CD14-positive monocyte (primary cell): ENCODE data around the gene SPATA19. TPM values are rescaled to one million over a fixed set of nuclear protein-coding genes. Genes with fewer than 3 reads are reported as not detected.

Experiments used
- DNase-seq, 3 donors: peaks; one replicate each; pipeline ENCODE4 v3.0.0-alpha.2; 2011 to 2022
- H2AFZ ChIP-seq: 2 replicates; pipeline ENCODE4 v1.6.0; 2012; ENCODE audit warnings: mild to moderate bottlenecking, low read depth, low read length, inconsistent platforms; ENCODE audit not compliant: insufficient read depth, poor library complexity, severe bottlenecking
- H3K27ac ChIP-seq, 2 donors: 1 replicate in 1 of 2; 2 replicates in 1 of 2; pipeline ENCODE4 v1.5.1; 2012 to 2013; ENCODE audit warnings: low read length in 2 of 2, control low read depth in 1 of 2, inconsistent platforms in 1 of 2, low read depth in 1 of 2, mild to moderate bottlenecking in 1 of 2
- H3K27me3 ChIP-seq, 2 donors: one replicate each; pipeline versions ENCODE4 v1.6.0 to v1.6.1; 2011 to 2013; ENCODE audit warnings: low read length in 2 of 2; ENCODE audit not compliant: control insufficient read depth in 2 of 2, insufficient read depth in 2 of 2
- H3K36me3 ChIP-seq, 2 donors: replicated peaks in 1 of 2; 1 replicate in 1 of 2; 2 replicates in 1 of 2; pipeline versions ENCODE4 v1.5.1 to v1.6.1; 2012 to 2013; ENCODE audit warnings: low read length in 2 of 2, control low read depth in 1 of 2, inconsistent platforms in 1 of 2, mild to moderate bottlenecking in 1 of 2; ENCODE audit not compliant: insufficient read depth in 2 of 2, control insufficient read depth in 1 of 2
- H3K4me1 ChIP-seq, 2 donors: 1 replicate in 1 of 2; 2 replicates in 1 of 2; pipeline versions ENCODE4 v1.5.1 to v1.6.1; 2012 to 2013; ENCODE audit warnings: low read length in 2 of 2, control low read depth in 1 of 2, inconsistent platforms in 1 of 2, mild to moderate bottlenecking in 1 of 2, moderate library complexity in 1 of 2; ENCODE audit not compliant: insufficient read depth in 2 of 2, control insufficient read depth in 1 of 2
- H3K4me2 ChIP-seq: replicated peaks from 2 replicates; pipeline ENCODE3; 2012; ENCODE audit warnings: low read length, moderate library complexity, mild to moderate bottlenecking; ENCODE audit not compliant: poor library complexity, severe bottlenecking; ENCODE audit errors: extremely low read depth
- H3K4me3 ChIP-seq, 3 experiments: fragments of 200-600 bp in 1 of 3; sonication (generic) in 1 of 3; replicated peaks in 1 of 3; 1 replicate in 2 of 3; 2 replicates in 1 of 3; pipeline ENCODE4 v1.5.1; 2011 to 2013; ENCODE audit warnings: low read length in 3 of 3, mild to moderate bottlenecking in 3 of 3, control low read depth in 2 of 3, low read depth in 2 of 3, inconsistent platforms in 1 of 3, moderate library complexity in 1 of 3
- H3K79me2 ChIP-seq: 2 replicates; pipeline ENCODE4 v1.6.0; 2012; ENCODE audit warnings: mild to moderate bottlenecking, control low read depth, inconsistent platforms, low read length, moderate library complexity; ENCODE audit not compliant: insufficient read depth
- H3K9ac ChIP-seq: 2 replicates; pipeline ENCODE4 v1.6.0; 2017; ENCODE audit warnings: low read length, mild to moderate bottlenecking; ENCODE audit not compliant: insufficient read depth, poor library complexity, severe bottlenecking
- H3K9me3 ChIP-seq, 2 donors: replicated peaks in 1 of 2; 1 replicate in 1 of 2; 2 replicates in 1 of 2; pipeline versions ENCODE4 v1.5.1 to v1.6.1; 2012 to 2013; ENCODE audit warnings: low read length in 2 of 2, control low read depth in 1 of 2; ENCODE audit not compliant: control insufficient read depth in 1 of 2, insufficient read depth in 1 of 2
- H4K20me1 ChIP-seq: 2 replicates; pipeline ENCODE4 v1.6.0; 2012; ENCODE audit warnings: mild to moderate bottlenecking, low read length, control low read depth, moderate library complexity; ENCODE audit not compliant: insufficient read depth
- H3K27ac Mint-ChIP-seq, 7 donors: one replicate each; pipeline ENCODE4 v1.8.0; 2020; ENCODE audit warnings: mild to moderate bottlenecking in 7 of 7, mixed read lengths in 7 of 7, moderate library complexity in 6 of 7, inconsistent platforms in 2 of 7
- H3K27me3 Mint-ChIP-seq, 3 donors: one replicate each; pipeline ENCODE4 v1.8.0; 2021 to 2022; ENCODE audit warnings: low read depth in 3 of 3, mild to moderate bottlenecking in 3 of 3, mixed read lengths in 3 of 3, moderate library complexity in 3 of 3, inconsistent platforms in 1 of 3
- H3K36me3 Mint-ChIP-seq, 2 donors: one replicate each; pipeline ENCODE4 v1.8.0; 2020; ENCODE audit warnings: mixed read lengths in 2 of 2, inconsistent platforms in 1 of 2, mild to moderate bottlenecking in 1 of 2
- H3K4me1 Mint-ChIP-seq: one replicate; pipeline ENCODE4 v1.8.0; 2020; ENCODE audit warnings: mild to moderate bottlenecking, mixed read lengths
- H3K4me3 Mint-ChIP-seq, 2 donors: one replicate each; pipeline ENCODE4 v1.8.0; 2020; ENCODE audit warnings: mild to moderate bottlenecking in 2 of 2, mixed read lengths in 2 of 2, moderate library complexity in 1 of 2
- H3K9me3 Mint-ChIP-seq, 7 donors: one replicate each; pipeline ENCODE4 v1.8.0; 2020 to 2022; ENCODE audit warnings: mixed read lengths in 7 of 7, mild to moderate bottlenecking in 6 of 7, moderate library complexity in 6 of 7, inconsistent platforms in 2 of 7
- CTCF ChIP-seq: fragments of 200-600 bp; IDR thresholded peaks from one replicate; pipeline ENCODE4 v1.8.0; 2022; ENCODE audit warnings: antibody characterized with exemption, mild to moderate bottlenecking
- WGBS: methylation state at CpG from one replicate; pipeline ENCODE4 v1.1.5; 2013; ENCODE audit warnings: missing lambda C conversion rate; ENCODE audit not compliant: insufficient coverage; 5-methylcytosine and 5-hydroxymethylcytosine counted together
- intact Hi-C, 2 donors: fragments of 100-400 bp; cut with micrococcal nuclease; formaldehyde crosslinking; loops; one replicate each; pipeline versions ENCODE4 v1.15.0 to v1.15.1; 2023
- polyA minus RNA-seq: library from RNA; depleted of rRNA, polyadenylated mRNA; stranded (reverse); fragments of >200 nt; gene quantifications from 2 replicates; pipeline ENCODE4 v1.2.3, GENCODE V29; 2012
- polyA plus RNA-seq, 3 donors: library from polyadenylated mRNA; depleted of rRNA in 1 of 3; unstranded in 2 of 3; stranded (reverse) in 1 of 3; fragments of 300-500 nt in 2 of 3; fragments of >200 nt in 1 of 3; fragmentation: Illumina TruSeq in 2 of 3; gene quantifications; 1 replicate in 2 of 3; 2 replicates in 1 of 3; pipeline ENCODE4 v1.2.3, GENCODE V29; 2012 to 2021
- total RNA-seq, 12 experiments: library from RNA in 1 of 12; stranded (reverse) in 1 of 12; fragments of 120-200 nt in 1 of 12; gene quantifications; one replicate each; pipeline ENCODE4 v1.2.4 and lab custom pipeline; 2013 to 2026; ENCODE audit warnings: mixed read lengths in 6 of 12, inconsistent platforms in 1 of 12

SPATA19 gene
- total RNA-seq (2013): not detected
- polyA plus RNA-seq: not detected
- not detected in 2 replicates for polyA minus RNA-seq
- total RNA-seq (lab: John Stamatoyannopoulos, UW): 0 to 0.75 (median 0) reads per million in 11 experiments

GRCh38 chr11:133845413-133845812 is at the start of gene SPATA19:
SPATA19 (minus strand) TSS chr11:133845513; CDS start chr11:133845446, 67 bp downstream.
- H3K36me3 Mint-ChIP-seq: no peaks in the 10 kb centered on the region
- TF ChIP-seq CTCF: no peak
- peaks cover 0 to 5% (median 0%) of the 10 kb centered on the region in 7 donors for H3K9me3 Mint-ChIP-seq
- peaks cover 0 to 4% (median 0%) of the 10 kb centered on the region in 3 donors for H3K27me3 Mint-ChIP-seq
- Histone ChIP-seq H3K79me2 (no peaks in the 10 kb centered on the region), H3K27ac (no peak within 1 kb of the TSS), H3K9me3 (no peaks in the 10 kb centered on the region), H2AFZ (no peak within 1 kb of the TSS), H3K9ac (no peak within 1 kb of the TSS), H3K4me3 (no peak within 1 kb of the TSS), H3K36me3 (no peaks in the 10 kb centered on the region), H3K4me1 (no peaks in the 10 kb centered on the region), H3K27me3 (no peaks in the 10 kb centered on the region), H3K4me2 (no peak within 1 kb of the TSS), H4K20me1 (no peaks in the 10 kb centered on the region)
- H3K4me3 Mint-ChIP-seq: no peak within 1 kb of the TSS
- H3K4me1 Mint-ChIP-seq: no peaks in the 10 kb centered on the region
- intact Hi-C loops: no loop called here
- no peak for DNase-seq
- 100% methylated on average over 1 of the region's 2 CpGs for WGBS
- peak within 1 kb of the TSS in 1 of 7 donors; percentile 70 for H3K27ac Mint-ChIP-seq

GRCh38 chr11:133895061-133895479 is 49.8 kb upstream of the SPATA19 start:
- peaks cover 0 to 6% (median 0%) of the 10 kb centered on the region in 7 donors for H3K9me3 Mint-ChIP-seq
- no peaks in the 10 kb centered on the region for H3K36me3 Mint-ChIP-seq
- Histone ChIP-seq H3K27ac (no peak overlapping the region), H2AFZ (no peak overlapping the region), H3K36me3 (no peaks in the 10 kb centered on the region), H3K79me2 (no peaks in the 10 kb centered on the region), H3K9ac (no peak overlapping the region), H3K4me1 (no peaks in the 10 kb centered on the region), H4K20me1 (no peaks in the 10 kb centered on the region), H3K4me3 (no peak overlapping the region), H3K9me3 (no peaks in the 10 kb centered on the region), H3K4me2 (no peak overlapping the region), H3K27me3 (no peaks in the 10 kb centered on the region)
- DNase-seq: no peak
- no peaks in the 10 kb centered on the region for H3K4me1 Mint-ChIP-seq
- intact Hi-C loops: no loop called here
- no peak overlapping the region for H3K27ac Mint-ChIP-seq
- H3K4me3 Mint-ChIP-seq: no peak overlapping the region
- no peak for TF ChIP-seq CTCF
- peaks cover 0 to 2% (median 2%) of the 10 kb centered on the region in 3 donors for H3K27me3 Mint-ChIP-seq
- 67% methylated on average over 9 of the region's 10 CpGs for WGBS
